Rectal smooth muscle tissue (tissue), 1 donor: ENCODE measurements around the gene ULBP3.

Experiments used
- H3K27ac ChIP-seq: one replicate; pipeline ENCODE4 v1.7.0; 2013; ENCODE audit warnings: low read depth, low read length, inconsistent platforms
- H3K27me3 ChIP-seq: one replicate; pipeline ENCODE4 v1.7.0; 2013; ENCODE audit warnings: low read length; ENCODE audit not compliant: control insufficient read depth, insufficient read depth
- H3K36me3 ChIP-seq: one replicate; pipeline ENCODE4 v1.7.0; 2013; ENCODE audit warnings: low read length; ENCODE audit not compliant: control insufficient read depth, insufficient read depth
- H3K4me1 ChIP-seq: one replicate; pipeline ENCODE4 v1.7.0; 2013; ENCODE audit warnings: low read length; ENCODE audit not compliant: control insufficient read depth, insufficient read depth
- H3K4me3 ChIP-seq: one replicate; pipeline ENCODE4 v1.7.0; 2013; ENCODE audit warnings: low read length
- H3K9ac ChIP-seq: one replicate; pipeline ENCODE4 v1.7.0; 2013; ENCODE audit warnings: low read length

Gene ULBP3

DNA sequence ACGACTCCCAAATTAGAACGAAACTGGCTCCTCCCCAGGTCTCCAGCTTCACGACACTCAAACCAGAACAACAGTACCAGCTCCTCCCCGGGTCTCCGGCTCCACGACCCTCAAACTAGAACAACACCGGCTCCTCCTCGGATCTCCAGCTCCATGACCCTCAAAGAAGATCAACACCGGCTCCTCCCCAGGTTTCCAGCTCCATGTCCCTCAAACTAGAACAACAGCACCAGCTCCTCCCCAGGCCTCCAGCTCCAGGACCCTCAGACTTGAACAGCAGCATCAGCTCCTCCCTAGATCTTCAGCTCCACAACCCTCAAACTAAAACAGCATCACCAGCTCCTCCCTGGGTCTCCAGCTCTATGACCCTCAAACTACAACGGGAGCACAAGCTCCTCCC lies 13.8 kb downstream of the ULBP3 start:
- no peaks in the 10 kb centered on the region for H3K36me3 ChIP-seq
- no peak overlapping the region for H3K27ac ChIP-seq
- H3K4me1 ChIP-seq: no peaks in the 10 kb centered on the region
- H3K27me3 ChIP-seq: peaks cover 6% of the 10 kb centered on the region
- no peak overlapping the region for H3K4me3 ChIP-seq
- no peak overlapping the region for H3K9ac ChIP-seq

DNA sequence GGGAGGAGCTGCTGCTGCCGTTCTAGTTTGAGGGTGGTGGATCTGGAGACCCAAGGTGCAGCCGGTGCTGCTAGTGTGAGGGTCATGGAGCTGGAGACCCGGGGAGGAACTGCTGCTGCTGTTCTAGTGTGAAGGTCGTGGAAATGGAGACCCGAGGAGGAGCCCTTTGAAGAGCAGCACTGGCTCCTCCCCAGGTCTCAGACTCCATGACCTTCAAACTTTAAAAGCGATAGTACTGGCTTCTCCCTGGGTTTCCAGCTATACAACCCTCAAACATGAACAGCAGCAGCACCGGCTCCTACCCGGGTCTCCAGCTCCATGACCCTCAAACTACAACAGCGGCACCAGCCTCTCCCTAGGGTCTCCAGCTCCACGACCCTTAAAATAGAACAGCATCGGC lies 15.5 kb downstream of the ULBP3 start:
- H3K27ac ChIP-seq: no peak overlapping the region
- peaks cover 5% of the 10 kb centered on the region for H3K27me3 ChIP-seq
- H3K4me3 ChIP-seq: no peak overlapping the region
- no peaks in the 10 kb centered on the region for H3K4me1 ChIP-seq
- H3K36me3 ChIP-seq: no peaks in the 10 kb centered on the region
- no peak overlapping the region for H3K9ac ChIP-seq

DNA sequence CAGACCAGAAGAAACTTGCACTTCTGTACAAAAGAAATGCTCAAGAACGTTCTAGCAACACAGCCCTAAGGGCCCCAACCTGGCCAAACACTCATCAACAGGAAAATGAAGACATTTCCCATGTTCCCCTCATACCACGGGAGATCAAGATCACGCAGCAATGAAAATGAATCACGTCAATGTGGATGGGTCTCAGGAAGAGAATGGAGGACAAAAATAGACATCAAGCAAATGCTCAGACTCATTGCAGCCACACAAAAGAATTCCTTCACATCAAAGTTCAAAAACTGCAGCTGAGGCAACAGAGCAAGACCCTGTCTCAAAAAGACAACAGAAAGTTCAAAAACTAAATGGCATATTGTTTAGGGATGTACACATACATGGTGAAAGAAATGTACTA lies 18.1 kb downstream of the ULBP3 start:
- H3K27ac ChIP-seq: no peak overlapping the region
- H3K27me3 ChIP-seq: peaks cover 4% of the 10 kb centered on the region
- H3K4me3 ChIP-seq: no peak overlapping the region
- H3K4me1 ChIP-seq: no peaks in the 10 kb centered on the region
- H3K9ac ChIP-seq: no peak overlapping the region
- no peaks in the 10 kb centered on the region for H3K36me3 ChIP-seq

DNA sequence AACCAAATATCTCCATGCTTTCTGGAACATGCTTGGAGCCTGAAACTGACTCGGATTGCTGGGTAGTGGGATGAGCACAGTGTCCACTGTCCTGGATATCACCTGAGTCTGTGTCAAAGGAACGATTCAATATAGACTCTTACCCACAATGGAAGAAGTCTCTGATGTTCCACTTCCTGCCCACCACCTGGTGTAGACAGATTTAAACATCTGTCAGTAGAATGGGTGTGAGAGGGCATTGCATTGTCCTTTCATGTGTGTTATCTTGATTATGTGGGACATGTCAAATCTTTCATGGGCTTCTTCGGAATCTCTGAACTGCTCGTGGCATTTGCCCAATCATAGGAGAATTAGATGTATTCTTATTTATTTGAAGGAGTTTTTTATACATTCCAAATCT lies 20.8 kb downstream of the ULBP3 start:
- H3K4me3 ChIP-seq: no peak overlapping the region
- H3K27me3 ChIP-seq: no peaks in the 10 kb centered on the region
- H3K36me3 ChIP-seq: no peaks in the 10 kb centered on the region
- H3K9ac ChIP-seq: no peak overlapping the region
- no peak overlapping the region for H3K27ac ChIP-seq
- H3K4me1 ChIP-seq: no peaks in the 10 kb centered on the region

DNA sequence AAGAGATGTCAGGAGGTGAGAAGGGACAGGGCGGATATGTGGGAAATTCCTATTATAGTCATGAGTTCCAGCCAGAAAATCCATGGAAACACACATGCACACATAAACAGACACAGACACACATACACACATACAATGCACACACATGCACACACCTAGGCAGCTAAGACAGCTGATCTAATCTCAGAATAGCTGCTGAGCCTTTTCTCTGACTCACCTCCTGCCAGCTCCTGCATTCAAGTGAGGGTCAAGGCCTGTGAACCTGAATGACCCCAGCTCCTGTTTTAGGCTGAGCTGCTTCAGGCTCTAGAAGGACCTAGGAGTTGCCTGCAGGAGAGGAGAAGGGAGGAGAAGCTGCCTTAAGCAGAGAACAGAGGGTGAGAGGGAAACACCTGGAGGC lies 22.0 kb downstream of the ULBP3 start:
- no peaks in the 10 kb centered on the region for H3K36me3 ChIP-seq
- H3K27me3 ChIP-seq: no peaks in the 10 kb centered on the region
- no peak overlapping the region for H3K4me3 ChIP-seq
- no peak overlapping the region for H3K9ac ChIP-seq
- H3K27ac ChIP-seq: no peak overlapping the region
- H3K4me1 ChIP-seq: no peaks in the 10 kb centered on the region

DNA sequence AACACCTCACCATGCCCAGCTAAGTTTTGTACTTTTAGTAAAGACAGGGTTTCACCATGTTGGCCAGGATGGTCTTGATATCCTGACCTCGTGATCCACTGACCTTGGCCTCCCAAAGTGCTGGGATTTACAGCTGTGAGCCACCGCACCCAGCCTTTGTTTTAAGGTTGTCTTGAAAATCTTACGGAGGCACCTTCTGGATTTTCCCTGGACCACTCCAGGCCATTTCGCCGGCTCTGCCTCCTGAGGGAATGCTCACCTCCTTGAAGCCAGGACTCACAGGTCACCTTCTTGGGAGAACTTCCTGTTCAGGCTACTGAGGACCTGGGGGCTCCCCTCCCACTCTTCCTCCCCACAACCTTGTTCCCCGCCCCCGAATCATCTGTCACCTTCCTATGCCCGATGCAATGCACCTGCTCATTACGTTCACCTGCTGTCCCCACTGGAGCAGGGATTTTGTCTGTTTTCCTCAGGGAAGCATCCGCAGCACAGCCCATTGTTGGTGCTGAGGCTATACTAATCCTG lies 24.2 kb downstream of the ULBP3 start:
- Histone ChIP-seq H3K27me3 (no peaks in the 10 kb centered on the region), H3K4me3 (no peak overlapping the region), H3K36me3 (no peaks in the 10 kb centered on the region), H3K4me1 (no peaks in the 10 kb centered on the region), H3K9ac (no peak overlapping the region), H3K27ac (no peak overlapping the region)

DNA sequence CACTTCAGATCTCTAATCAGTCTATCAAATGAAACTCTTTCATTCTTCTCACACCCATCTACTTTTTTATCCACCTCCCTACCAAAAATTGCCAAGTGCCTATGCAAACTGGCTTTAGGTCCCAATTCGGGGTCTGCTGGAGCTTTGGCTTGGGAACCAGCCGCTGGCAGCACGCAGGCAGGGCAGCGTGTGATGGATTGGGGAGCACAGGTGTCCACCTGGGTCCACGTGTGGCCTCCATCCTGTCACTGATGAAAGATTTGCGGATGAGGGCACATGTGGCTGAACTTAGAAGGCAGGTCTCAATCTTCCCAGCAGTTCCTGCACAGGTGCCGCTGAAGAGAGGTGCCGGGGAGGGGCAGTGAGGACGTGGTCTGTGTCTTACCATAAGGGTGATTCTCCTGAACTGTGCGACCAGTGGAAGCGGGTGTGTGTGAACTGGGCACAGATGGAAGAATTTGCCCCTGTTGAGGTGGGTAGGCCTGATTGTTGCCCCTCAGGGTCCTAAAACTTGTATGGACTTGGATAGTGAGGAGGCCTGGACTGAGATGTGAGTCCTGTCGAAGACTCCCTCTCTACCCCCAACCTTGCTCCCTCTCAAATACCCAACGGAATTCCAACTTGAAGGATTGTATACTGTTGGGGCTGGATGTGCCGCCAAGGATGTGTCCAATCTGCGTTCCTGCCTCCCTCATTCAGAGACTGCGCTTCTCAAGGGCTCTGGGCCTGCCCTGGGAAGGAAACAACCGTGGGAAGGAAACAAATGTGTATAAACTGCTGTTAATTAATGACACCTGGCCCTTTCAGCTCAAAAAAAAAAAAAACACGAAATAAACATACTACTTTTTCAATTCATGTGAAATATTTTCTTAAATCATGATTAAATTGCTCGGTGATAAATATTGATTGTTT lies 25.2 kb downstream of the ULBP3 start:
- Histone ChIP-seq H3K4me1 (no peaks in the 10 kb centered on the region), H3K4me3 (no peak overlapping the region), H3K27me3 (no peaks in the 10 kb centered on the region), H3K9ac (no peak overlapping the region), H3K36me3 (no peaks in the 10 kb centered on the region), H3K27ac (no peak overlapping the region)

DNA sequence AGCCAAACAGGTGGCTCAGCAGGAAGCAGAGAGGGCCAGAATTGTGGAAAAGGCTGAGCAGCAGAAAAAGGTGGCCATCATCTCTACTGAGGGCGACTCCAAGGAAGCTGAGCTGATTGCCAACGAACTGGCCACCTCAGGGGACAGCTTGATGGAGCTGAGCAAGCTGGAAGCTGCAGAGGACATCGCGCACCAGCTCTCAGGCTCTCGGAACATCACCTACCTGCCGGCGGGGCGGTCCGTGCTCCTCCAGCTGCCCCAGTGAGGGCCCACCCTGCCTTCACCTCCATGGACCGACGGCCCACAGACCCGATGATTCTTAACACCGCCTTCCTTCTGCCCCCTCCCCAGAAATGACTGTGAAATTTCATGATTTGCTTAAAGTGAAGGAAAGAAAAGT lies 25.8 kb downstream of the ULBP3 start:
- Histone ChIP-seq H3K9ac (no peak overlapping the region), H3K36me3 (no peaks in the 10 kb centered on the region), H3K27ac (no peak overlapping the region), H3K27me3 (peaks cover 4% of the 10 kb centered on the region), H3K4me1 (no peaks in the 10 kb centered on the region), H3K4me3 (no peak overlapping the region)

DNA sequence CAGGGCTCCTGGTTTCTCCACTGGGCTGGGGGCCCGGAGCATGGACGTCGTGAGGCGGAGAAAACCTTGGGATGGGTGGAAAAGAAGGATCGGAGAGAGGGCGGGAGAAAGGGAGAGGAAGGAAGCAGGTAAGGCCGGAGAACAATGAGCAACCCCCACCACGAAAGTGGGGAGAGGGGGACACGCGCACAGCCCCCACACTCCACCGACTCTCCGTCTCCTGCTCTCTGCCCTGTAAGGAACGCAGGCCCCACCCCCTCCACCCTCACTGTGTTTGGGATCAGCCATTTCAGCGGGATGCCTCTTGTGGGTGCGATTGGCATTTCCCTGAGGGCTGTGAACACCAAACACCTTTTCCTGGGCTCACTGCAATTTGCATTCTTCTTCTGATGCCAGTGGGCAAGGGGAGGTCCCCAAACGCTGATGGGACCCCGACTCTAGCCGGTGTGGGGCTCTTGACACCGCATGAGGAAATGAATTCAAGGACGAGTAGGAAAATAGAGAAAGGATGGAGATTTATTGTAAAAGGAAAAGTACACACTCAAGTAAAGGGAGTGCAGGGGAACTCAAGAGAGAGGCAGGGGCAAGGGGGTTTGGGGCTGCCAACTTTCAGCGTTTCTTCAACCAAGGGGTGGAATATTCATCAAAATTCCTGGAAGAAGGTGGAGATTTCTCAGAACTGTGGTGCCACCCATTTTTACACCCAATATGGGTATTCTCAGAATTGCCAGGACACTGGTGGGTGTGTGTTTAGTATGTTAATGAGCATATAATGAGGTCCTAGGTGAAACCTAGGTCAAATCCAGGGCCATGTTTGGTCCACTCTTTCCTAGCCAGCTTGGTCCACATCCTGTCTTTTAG lies 30.5 kb downstream of the ULBP3 start:
- H3K36me3 ChIP-seq: no peaks in the 10 kb centered on the region
- H3K27me3 ChIP-seq: peaks cover 17% of the 10 kb centered on the region
- H3K27ac ChIP-seq: no peak overlapping the region
- no peaks in the 10 kb centered on the region for H3K4me1 ChIP-seq
- no peak overlapping the region for H3K9ac ChIP-seq
- H3K4me3 ChIP-seq: no peak overlapping the region

DNA sequence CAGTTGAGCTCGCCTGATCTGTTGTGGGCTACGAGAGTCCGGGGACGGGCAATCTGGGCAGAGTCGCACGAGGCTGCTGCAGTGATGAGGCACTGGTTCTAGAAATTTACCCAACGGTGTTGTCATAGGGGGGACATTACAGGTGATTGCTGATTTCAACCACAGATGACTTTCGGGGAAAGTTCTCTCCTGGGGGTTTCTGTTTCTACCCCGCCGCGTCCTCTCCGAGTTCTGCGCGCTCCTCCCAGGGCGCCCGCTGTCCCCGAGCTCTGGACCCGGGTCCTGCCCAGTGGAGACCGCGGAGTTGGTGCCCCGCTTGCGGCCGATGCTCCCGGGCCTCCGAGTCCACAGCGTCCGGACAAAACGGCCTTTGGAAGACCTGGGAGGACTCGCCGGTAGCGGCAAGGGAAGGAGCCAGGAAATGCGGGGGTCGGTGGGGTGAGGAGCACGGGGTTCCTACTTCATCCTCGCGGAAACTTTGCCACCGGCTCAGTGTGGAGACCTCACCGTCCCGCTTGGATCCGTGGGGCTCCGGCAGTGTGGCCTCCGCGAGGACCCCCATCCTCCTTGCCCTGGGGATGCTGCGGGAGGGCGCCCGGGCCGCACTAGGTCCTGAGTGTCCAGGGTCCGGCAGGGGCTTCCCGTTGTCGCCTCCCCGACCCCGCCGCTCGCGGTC lies 31.3 kb downstream of the ULBP3 start:
- Histone ChIP-seq H3K27ac (no peak overlapping the region), H3K4me3 (peak overlapping the region; percentile 24), H3K27me3 (peaks cover 17% of the 10 kb centered on the region), H3K4me1 (no peaks in the 10 kb centered on the region), H3K36me3 (no peaks in the 10 kb centered on the region), H3K9ac (no peak overlapping the region)

DNA sequence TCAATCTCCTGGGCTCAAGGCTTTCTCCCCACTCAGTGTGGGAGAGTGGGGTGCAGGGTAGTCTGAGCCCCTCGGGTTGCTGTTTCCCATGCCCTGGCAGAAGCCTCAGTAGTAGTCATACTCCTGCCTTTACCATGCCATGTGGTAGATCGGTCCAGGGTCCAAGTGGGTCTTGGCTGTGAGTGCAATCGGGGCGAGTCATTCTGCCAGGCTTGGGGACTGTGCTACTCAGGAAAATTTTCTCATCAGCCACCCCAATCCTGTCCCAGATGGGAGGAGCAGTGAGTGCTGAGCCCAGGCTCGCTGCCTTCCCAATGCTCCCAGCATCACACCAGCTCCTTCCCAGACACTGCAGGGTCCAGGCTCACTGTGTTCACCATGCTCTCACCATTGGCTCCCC lies 32.8 kb downstream of the ULBP3 start:
- H3K27me3 ChIP-seq: peaks cover 17% of the 10 kb centered on the region
- H3K9ac ChIP-seq: no peak overlapping the region
- no peaks in the 10 kb centered on the region for H3K4me1 ChIP-seq
- H3K4me3 ChIP-seq: no peak overlapping the region
- no peak overlapping the region for H3K27ac ChIP-seq
- no peaks in the 10 kb centered on the region for H3K36me3 ChIP-seq

DNA sequence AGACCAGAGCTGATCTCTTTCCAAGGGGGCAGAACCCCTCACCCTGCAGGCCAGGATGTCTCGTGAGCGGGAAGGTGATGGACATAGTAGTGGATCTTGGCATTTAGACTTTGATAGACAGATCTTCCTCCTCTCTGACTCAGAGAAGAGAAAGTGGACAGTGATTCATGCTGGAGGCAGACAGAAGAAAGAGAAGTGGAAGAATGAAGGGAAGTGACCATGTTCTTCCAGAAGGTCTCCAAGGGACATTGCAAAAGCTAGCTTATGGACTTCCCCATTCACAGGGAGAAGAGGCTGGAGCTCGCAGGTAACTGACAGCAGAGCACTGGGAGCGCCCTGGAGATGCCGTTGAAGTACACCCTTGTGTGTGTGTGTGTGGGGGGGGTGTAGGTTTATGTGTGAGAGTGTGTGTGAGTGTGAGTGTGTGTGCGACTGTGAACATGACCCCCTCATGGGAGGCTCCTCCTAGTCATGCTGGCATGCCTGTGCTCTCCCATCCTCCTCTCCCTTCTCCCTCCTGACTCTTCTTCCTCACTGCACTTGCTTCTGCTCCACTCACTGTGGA lies 35.6 kb downstream of the ULBP3 start:
- no peak overlapping the region for H3K27ac ChIP-seq
- peaks cover 15% of the 10 kb centered on the region for H3K27me3 ChIP-seq
- H3K4me1 ChIP-seq: no peaks in the 10 kb centered on the region
- no peaks in the 10 kb centered on the region for H3K36me3 ChIP-seq
- no peak overlapping the region for H3K4me3 ChIP-seq
- H3K9ac ChIP-seq: no peak overlapping the region
